MM.1S (cell line): Measurements from ENCODE around the gene HOXD9.

Experiments used
- EZH2 ChIP-seq: fragments of 300-600 bp; sonication (generic); optimal IDR thresholded peaks from 2 replicates; pipeline ENCODE3; 2017; ENCODE audit warnings: low read depth, mild to moderate bottlenecking, antibody characterized with exemption, low read length, mixed read lengths
- EZH2phosphoT487 ChIP-seq: fragments of 300-600 bp; sonication (generic); IDR thresholded peaks from 2 replicates; pipeline ENCODE4 v1.6.1; 2018; ENCODE audit warnings: antibody characterized with exemption, low read length
- TF ChIP-seq, protein P1 (sequence below): fragments of 300-600 bp; sonication (generic); IDR thresholded peaks from 2 replicates; pipeline ENCODE4 v1.5.1; 2016; ENCODE audit warnings: antibody characterized with exemption, low read length, mixed read lengths

DNA sequence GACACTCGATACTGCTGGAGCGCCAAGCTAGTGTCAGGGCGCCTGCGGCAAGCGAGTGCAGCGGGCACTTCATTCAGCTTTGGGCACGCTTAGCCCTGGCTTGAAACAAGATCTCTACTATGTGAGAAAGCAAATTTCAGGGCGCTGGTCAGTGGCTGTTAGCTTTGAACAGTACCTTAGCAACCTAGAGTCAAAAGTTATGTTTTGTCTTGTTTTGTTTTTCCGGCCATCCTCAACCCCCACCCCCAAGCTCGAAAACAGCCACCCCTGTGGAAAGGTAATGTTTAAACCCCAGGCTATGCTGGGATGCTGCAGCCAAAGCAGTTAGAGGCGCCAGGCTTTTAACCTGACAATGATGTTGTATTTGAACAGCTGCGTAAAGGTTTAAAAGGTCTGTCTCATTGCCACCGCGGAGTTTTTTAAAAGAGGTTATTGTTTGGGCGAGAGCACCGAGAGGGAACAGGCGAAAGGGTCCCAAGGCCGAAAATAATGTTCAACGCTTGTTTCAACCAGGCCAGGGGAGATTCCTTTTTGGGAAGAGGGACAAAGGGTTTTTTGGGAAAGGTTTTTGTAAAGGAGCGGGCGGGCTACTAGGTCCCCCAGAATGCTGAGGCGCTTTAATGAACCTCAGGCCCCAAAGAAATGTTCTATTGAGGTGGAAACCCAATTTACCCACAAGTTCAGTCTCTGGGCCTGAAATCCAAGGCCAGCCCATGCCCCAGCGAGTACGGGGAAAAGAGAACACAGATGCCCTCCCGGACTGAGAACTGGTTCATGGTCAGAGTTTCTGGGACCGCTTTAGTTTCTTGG, 8.2 kb upstream of the HOXD9 start:
- TF ChIP-seq EZH2 (no peak), EZH2phosphoT487 (no peak)
- TF ChIP-seq, protein P1, sequence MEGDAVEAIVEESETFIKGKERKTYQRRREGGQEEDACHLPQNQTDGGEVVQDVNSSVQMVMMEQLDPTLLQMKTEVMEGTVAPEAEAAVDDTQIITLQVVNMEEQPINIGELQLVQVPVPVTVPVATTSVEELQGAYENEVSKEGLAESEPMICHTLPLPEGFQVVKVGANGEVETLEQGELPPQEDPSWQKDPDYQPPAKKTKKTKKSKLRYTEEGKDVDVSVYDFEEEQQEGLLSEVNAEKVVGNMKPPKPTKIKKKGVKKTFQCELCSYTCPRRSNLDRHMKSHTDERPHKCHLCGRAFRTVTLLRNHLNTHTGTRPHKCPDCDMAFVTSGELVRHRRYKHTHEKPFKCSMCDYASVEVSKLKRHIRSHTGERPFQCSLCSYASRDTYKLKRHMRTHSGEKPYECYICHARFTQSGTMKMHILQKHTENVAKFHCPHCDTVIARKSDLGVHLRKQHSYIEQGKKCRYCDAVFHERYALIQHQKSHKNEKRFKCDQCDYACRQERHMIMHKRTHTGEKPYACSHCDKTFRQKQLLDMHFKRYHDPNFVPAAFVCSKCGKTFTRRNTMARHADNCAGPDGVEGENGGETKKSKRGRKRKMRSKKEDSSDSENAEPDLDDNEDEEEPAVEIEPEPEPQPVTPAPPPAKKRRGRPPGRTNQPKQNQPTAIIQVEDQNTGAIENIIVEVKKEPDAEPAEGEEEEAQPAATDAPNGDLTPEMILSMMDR, result no peak
